Mesenchymal stem cell (in vitro differentiated cells and primary cell): Measurements from ENCODE around the gene RNF138.

Experiments
- DNase-seq: peaks from one replicate; pipeline ENCODE4 v3.0.0-alpha.2; 2013
- H2AFZ ChIP-seq: one replicate; pipeline ENCODE4 v1.6.1; 2013; ENCODE audit warnings: low read depth, mild to moderate bottlenecking, control low read depth, inconsistent platforms, low read length, moderate library complexity
- H2AK5ac ChIP-seq: 2 replicates; pipeline ENCODE4 v1.6.1; 2013; ENCODE audit warnings: low read length, moderate library complexity, mild to moderate bottlenecking, inconsistent platforms; ENCODE audit not compliant: severe bottlenecking
- H2BK120ac ChIP-seq: one replicate; pipeline ENCODE4 v1.6.1; 2013; ENCODE audit warnings: low read depth, mild to moderate bottlenecking, inconsistent platforms, low read length, moderate library complexity
- H2BK12ac ChIP-seq, 2 experiments: one replicate each; pipeline ENCODE4 v1.6.1; 2013; ENCODE audit warnings: inconsistent platforms in 2 of 2, low read length in 2 of 2, mild to moderate bottlenecking in 2 of 2, moderate library complexity in 2 of 2, control low read depth in 1 of 2
- H2BK15ac ChIP-seq: one replicate; pipeline ENCODE4 v1.6.1; 2013; ENCODE audit warnings: mild to moderate bottlenecking, low read depth, inconsistent platforms; ENCODE audit not compliant: poor library complexity, severe bottlenecking
- H2BK5ac ChIP-seq: 2 replicates; pipeline ENCODE4 v1.6.1; 2013; ENCODE audit warnings: low read depth, mild to moderate bottlenecking, low read length, control low read depth, inconsistent platforms; ENCODE audit not compliant: poor library complexity, severe bottlenecking
- H3K14ac ChIP-seq, 2 experiments: one replicate each; pipeline ENCODE4 v1.6.1; 2013; ENCODE audit warnings: inconsistent platforms in 2 of 2, low read length in 2 of 2, control low read depth in 1 of 2, mild to moderate bottlenecking in 1 of 2, moderate library complexity in 1 of 2
- H3K18ac ChIP-seq, 2 experiments: one replicate each; pipeline ENCODE4 v1.6.1; 2013; ENCODE audit warnings: inconsistent platforms in 2 of 2, low read length in 2 of 2, control low read depth in 1 of 2, low read depth in 1 of 2, mild to moderate bottlenecking in 1 of 2
- H3K23ac ChIP-seq, 2 experiments: one replicate each; pipeline ENCODE4 v1.6.1; 2013; ENCODE audit warnings: inconsistent platforms in 2 of 2, low read length in 2 of 2, mild to moderate bottlenecking in 2 of 2, moderate library complexity in 2 of 2, control low read depth in 1 of 2
- H3K27ac ChIP-seq: 2 replicates; pipeline ENCODE4 v1.5.1; 2013; ENCODE audit warnings: mild to moderate bottlenecking, moderate library complexity, low read length, control low read depth, inconsistent platforms; ENCODE audit not compliant: poor library complexity, severe bottlenecking
- H3K27me3 ChIP-seq, 2 experiments: 2 replicates each; pipeline versions ENCODE4 v1.6.1 to v1.7.0; 2013; ENCODE audit warnings: low read length in 2 of 2, mild to moderate bottlenecking in 2 of 2, moderate library complexity in 2 of 2, control low read depth in 1 of 2, inconsistent platforms in 1 of 2; ENCODE audit not compliant: control insufficient read depth in 1 of 2, insufficient read depth in 1 of 2
- H3K36me3 ChIP-seq, 2 experiments: 2 replicates each; pipeline versions ENCODE4 v1.6.1 to v1.7.0; 2013; ENCODE audit warnings: low read length in 2 of 2, control low read depth in 1 of 2, inconsistent platforms in 1 of 2, low read depth in 1 of 2, mild to moderate bottlenecking in 1 of 2; ENCODE audit not compliant: insufficient read depth in 2 of 2, control insufficient read depth in 1 of 2
- H3K4ac ChIP-seq, 2 experiments: one replicate each; pipeline ENCODE4 v1.6.1; 2013; ENCODE audit warnings: inconsistent platforms in 2 of 2, low read length in 2 of 2, mild to moderate bottlenecking in 2 of 2, moderate library complexity in 2 of 2, control low read depth in 1 of 2, low read depth in 1 of 2
- H3K4me1 ChIP-seq: 2 replicates; pipeline ENCODE4 v1.6.1; 2013; ENCODE audit warnings: low read depth, low read length, control low read depth; ENCODE audit not compliant: control insufficient read depth, insufficient read depth
- H3K4me2 ChIP-seq: 2 replicates; pipeline ENCODE4 v1.6.1; 2013; ENCODE audit warnings: low read length, mild to moderate bottlenecking, inconsistent platforms; ENCODE audit not compliant: poor library complexity, severe bottlenecking
- H3K4me3 ChIP-seq, 2 experiments: 2 replicates each; pipeline versions ENCODE4 v1.5.1 to v1.7.0; 2013; ENCODE audit warnings: low read length in 2 of 2, mild to moderate bottlenecking in 2 of 2, control low read depth in 1 of 2, low read depth in 1 of 2; ENCODE audit not compliant: insufficient read depth in 1 of 2
- H3K79me1 ChIP-seq: replicated peaks from 2 replicates; pipeline ENCODE4 v1.6.1; 2013; ENCODE audit warnings: mild to moderate bottlenecking, control low read depth, low read length, inconsistent platforms; ENCODE audit not compliant: poor library complexity, severe bottlenecking
- H3K9ac ChIP-seq: 2 replicates; pipeline ENCODE4 v1.7.0; 2013; ENCODE audit warnings: mild to moderate bottlenecking, low read length, moderate library complexity
- H3K9me3 ChIP-seq: 2 replicates; pipeline ENCODE4 v1.7.0; 2013; ENCODE audit warnings: mild to moderate bottlenecking, low read length; ENCODE audit not compliant: control insufficient read depth
- H4K8ac ChIP-seq: one replicate; pipeline ENCODE4 v1.6.1; 2013; ENCODE audit warnings: inconsistent platforms, mild to moderate bottlenecking, low read length, moderate library complexity
- H4K91ac ChIP-seq: one replicate; pipeline ENCODE4 v1.6.1; 2013; ENCODE audit warnings: mild to moderate bottlenecking, low read length, inconsistent platforms
- WGBS: methylation state at CpG from one replicate; pipeline ENCODE4 v1.1.7; 2013; ENCODE audit warnings: mixed read lengths; 5-methylcytosine and 5-hydroxymethylcytosine counted together

The RNF138 gene

DNA sequence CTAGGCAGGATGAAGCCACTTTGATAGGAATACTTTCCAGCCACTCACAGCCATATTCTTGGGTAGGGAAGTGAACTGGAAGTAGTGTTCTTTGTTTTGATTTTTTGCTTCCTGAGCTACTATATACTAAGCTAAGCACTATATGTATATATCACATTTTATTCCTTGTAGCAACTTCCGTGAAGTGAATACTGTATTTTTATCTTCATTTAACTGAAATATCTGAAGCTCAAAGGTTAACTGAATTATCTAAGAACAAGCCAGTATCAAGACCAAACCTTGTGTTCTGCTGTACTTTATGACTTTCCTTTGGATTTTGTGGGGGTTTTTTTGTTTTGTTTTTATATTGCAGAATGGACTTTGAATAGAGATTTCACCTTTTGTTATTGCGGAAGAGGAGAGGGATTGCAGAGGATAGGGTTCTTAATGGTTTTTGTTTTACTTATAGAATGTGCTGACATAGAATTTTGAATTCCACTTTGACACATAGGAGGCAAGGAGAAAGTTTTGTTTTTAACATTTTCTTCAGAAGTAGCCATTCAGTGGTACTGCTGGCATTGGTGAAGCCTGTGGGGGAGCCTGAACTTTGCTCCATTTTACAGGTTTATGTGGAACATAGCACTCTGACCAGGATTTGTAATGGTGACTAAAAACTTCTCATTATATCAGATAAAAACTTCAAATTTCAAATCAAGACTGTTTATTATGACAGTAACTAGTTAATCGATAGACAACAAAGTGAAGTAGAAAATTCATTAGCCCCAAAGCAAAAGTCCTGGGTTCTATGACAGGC is 24.1 kb upstream of the RNF138 start:
- Histone ChIP-seq H2BK120ac (no peak overlapping the region), H4K8ac (no peak overlapping the region), H3K9ac (no peak overlapping the region), H2BK12ac (no peak overlapping the region), H4K91ac (no peak overlapping the region), H3K9me3 (no peaks in the 10 kb centered on the region), H3K4ac (no peak overlapping the region), H3K4me3 (no peak overlapping the region), H2AK5ac (no peak overlapping the region), H2AFZ (no peak overlapping the region), H3K27ac (no peak overlapping the region), H2BK5ac (no peak overlapping the region), H3K23ac (no peak overlapping the region), H3K27me3 (no peaks in the 10 kb centered on the region), H2BK15ac (no peak overlapping the region), H3K36me3 (no peaks in the 10 kb centered on the region), H3K79me1 (no peaks in the 10 kb centered on the region), H3K4me2 (no peak overlapping the region), H3K4me1 (no peaks in the 10 kb centered on the region), H3K18ac (no peak overlapping the region), H3K14ac (no peak overlapping the region)
- 93% methylated on average over 2 of the region's 3 CpGs for WGBS
- no peak for DNase-seq

DNA sequence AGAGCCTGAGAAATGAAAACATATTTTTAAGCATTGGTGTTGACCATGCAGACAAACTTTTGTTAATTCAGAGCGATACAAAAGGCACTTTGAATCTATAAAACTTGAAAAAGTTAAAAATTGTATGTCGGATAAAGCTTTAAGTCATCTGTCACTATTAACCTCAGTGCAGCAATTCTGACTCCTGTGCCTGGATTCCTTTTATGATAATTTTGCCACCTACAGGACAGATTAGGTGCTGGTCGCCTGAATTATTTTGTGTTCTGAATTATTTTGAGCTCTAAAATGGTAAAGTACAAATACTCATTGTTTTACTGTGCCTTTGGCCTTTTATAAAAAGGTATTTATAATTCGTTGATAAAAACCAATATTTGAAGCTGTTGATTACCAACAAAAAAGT is 19.4 kb upstream of the RNF138 start:
- no peak overlapping the region for H2BK12ac ChIP-seq
- no peak overlapping the region for H3K9ac ChIP-seq
- H4K8ac ChIP-seq: no peak overlapping the region
- no peak overlapping the region for H3K18ac ChIP-seq
- H3K36me3 ChIP-seq: no peaks in the 10 kb centered on the region
- no peak overlapping the region for H2AFZ ChIP-seq
- H3K27me3 ChIP-seq: no peaks in the 10 kb centered on the region
- H3K4me2 ChIP-seq: no peak overlapping the region
- no peak overlapping the region for H3K23ac ChIP-seq
- no peak overlapping the region for H3K14ac ChIP-seq
- no peak for DNase-seq
- H3K4me1 ChIP-seq: no peaks in the 10 kb centered on the region
- H2BK15ac ChIP-seq: no peak overlapping the region
- no peaks in the 10 kb centered on the region for H3K9me3 ChIP-seq
- H2BK5ac ChIP-seq: no peak overlapping the region
- H3K27ac ChIP-seq: no peak overlapping the region
- no peak overlapping the region for H3K4ac ChIP-seq
- 96% methylated on average over 3 of the region's 4 CpGs for WGBS
- H3K79me1 ChIP-seq: no peaks in the 10 kb centered on the region
- no peak overlapping the region for H4K91ac ChIP-seq
- no peak overlapping the region for H2BK120ac ChIP-seq
- no peak overlapping the region for H2AK5ac ChIP-seq
- H3K4me3 ChIP-seq: no peak overlapping the region

DNA sequence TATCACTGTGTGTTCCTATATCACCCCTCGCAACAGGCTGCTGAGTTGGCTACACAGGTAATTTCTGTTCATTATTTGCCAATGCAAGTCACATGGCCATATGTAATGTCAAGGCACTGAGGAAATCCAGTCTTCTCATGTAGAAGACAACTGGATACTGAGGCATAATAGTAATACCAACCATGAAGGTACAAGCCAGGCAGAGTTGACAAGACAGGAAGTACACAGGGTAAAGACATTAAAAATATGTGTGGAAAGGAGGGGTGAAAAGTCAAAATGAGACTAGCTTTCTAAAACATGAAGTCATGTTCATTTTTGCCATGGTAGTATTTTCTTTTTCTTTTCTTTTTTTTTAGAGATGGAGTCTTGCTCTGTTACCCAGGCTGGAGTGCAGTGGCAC is 17.5 kb upstream of the RNF138 start:
- no peaks in the 10 kb centered on the region for H3K4me1 ChIP-seq
- no peak overlapping the region for H3K23ac ChIP-seq
- no peaks in the 10 kb centered on the region for H3K27me3 ChIP-seq
- no peak overlapping the region for H3K9ac ChIP-seq
- H3K14ac ChIP-seq: no peak overlapping the region
- no peaks in the 10 kb centered on the region for H3K79me1 ChIP-seq
- no peak overlapping the region for H3K18ac ChIP-seq
- H3K27ac ChIP-seq: no peak overlapping the region
- no peak overlapping the region for H2AFZ ChIP-seq
- no peak overlapping the region for H2AK5ac ChIP-seq
- H4K91ac ChIP-seq: no peak overlapping the region
- H3K4me2 ChIP-seq: no peak overlapping the region
- DNase-seq: no peak
- H3K4ac ChIP-seq: no peak overlapping the region
- H3K4me3 ChIP-seq: no peak overlapping the region
- no peak overlapping the region for H2BK5ac ChIP-seq
- no peaks in the 10 kb centered on the region for H3K9me3 ChIP-seq
- no peak overlapping the region for H2BK12ac ChIP-seq
- WGBS: 100% methylated on average over 1 of the region's 1 CpG
- no peaks in the 10 kb centered on the region for H3K36me3 ChIP-seq
- H4K8ac ChIP-seq: no peak overlapping the region
- no peak overlapping the region for H2BK15ac ChIP-seq
- no peak overlapping the region for H2BK120ac ChIP-seq

DNA sequence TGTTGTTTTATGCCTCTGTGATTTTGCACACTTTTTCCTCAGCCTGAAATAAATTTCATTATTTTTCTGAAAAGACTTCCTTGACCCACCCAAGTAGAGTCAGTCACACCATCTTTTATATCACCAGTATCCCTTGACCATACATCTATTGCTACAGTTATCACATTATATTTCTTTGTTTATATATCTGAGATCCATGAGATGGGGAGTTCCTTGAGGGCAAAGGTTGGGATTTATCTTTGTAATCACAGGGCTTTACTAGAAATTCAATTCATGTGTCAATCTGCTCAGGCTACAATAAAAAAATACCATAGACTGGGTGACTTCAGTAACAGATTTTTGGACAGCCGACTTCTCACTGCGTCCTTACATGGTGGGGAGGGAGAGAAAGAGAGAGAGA is 12.8 kb upstream of the RNF138 start:
- Histone ChIP-seq H3K4me1 (no peaks in the 10 kb centered on the region), H2AFZ (no peak overlapping the region), H2BK5ac (no peak overlapping the region), H2BK15ac (no peak overlapping the region), H3K23ac (no peak overlapping the region), H2AK5ac (no peak overlapping the region), H3K18ac (no peak overlapping the region), H3K4me2 (no peak overlapping the region), H3K36me3 (no peaks in the 10 kb centered on the region), H3K79me1 (no peaks in the 10 kb centered on the region), H4K91ac (no peak overlapping the region), H3K27ac (no peak overlapping the region), H3K27me3 (no peaks in the 10 kb centered on the region), H3K9me3 (no peaks in the 10 kb centered on the region), H3K4ac (no peak overlapping the region), H3K14ac (no peak overlapping the region), H3K9ac (no peak overlapping the region), H4K8ac (no peak overlapping the region), H2BK12ac (no peak overlapping the region), H3K4me3 (no peak overlapping the region), H2BK120ac (no peak overlapping the region)
- no peak for DNase-seq
- no CpG with 5 or more reads among the region's 2 CpGs for WGBS
